GM12801 (cell line): ENCODE results near the gene NAPA.

ENCODE experiments used
- CTCF ChIP-seq: IDR thresholded peaks from one replicate; pipeline ENCODE4 v1.5.1; 2011; ENCODE audit warnings: control low read depth; ENCODE audit not compliant: insufficient read length; ENCODE audit errors: extremely low read depth

NAPA gene

GRCh38 chr19:47499371-47499770, 15.5 kb downstream of the NAPA start:
- no peak for TF ChIP-seq CTCF

- TF ChIP-seq CTCF = no peak
These were observed 16.3 kb downstream of the NAPA start for GRCh38 chr19:47498561-47498960.

- no peak for TF ChIP-seq CTCF
These were observed 16.9 kb downstream of the NAPA start for GRCh38 chr19:47497821-47498520.

- TF ChIP-seq CTCF = no peak
These were observed 17.7 kb downstream of the NAPA start for GRCh38 chr19:47497050-47497766.

GRCh38 chr19:47495478-47496372, 19.1 kb downstream of the NAPA start:
- TF ChIP-seq CTCF = no peak

GRCh38 chr19:47494729-47495128, 20.1 kb downstream of the NAPA start:
- TF ChIP-seq CTCF = no peak

GRCh38 chr19:47494211-47494547, 20.7 kb downstream of the NAPA start:
- TF ChIP-seq CTCF = no peak
